Smooth muscle cell (in vitro differentiated cells): ENCODE results near the gene FAM174C. TPM values are rescaled to one million over a fixed set of nuclear protein-coding genes. Genes with fewer than 3 reads are reported as not detected.

Experiments used
- DNase-seq: peaks from one replicate; lab custom pipeline; 2025; ENCODE audit not compliant: unreplicated experiment; lab: John Stamatoyannopoulos, UW
- H2AFZ ChIP-seq: fragments of 200-600 bp; sonication (generic); 2 replicates; pipeline ENCODE4 v1.6.0; 2016; ENCODE audit warnings: antibody characterized with exemption, low read depth, mild to moderate bottlenecking
- H3F3A ChIP-seq: fragments of 200-600 bp; sonication (generic); 2 replicates; pipeline ENCODE4 v1.6.0; 2017; ENCODE audit warnings: antibody characterized with exemption, low read depth
- H3K27ac ChIP-seq: fragments of 200-600 bp; sonication (generic); 2 replicates; pipeline ENCODE4 v1.5.1; 2016; ENCODE audit warnings: low read depth, mild to moderate bottlenecking
- H3K27me3 ChIP-seq: fragments of 200-600 bp; sonication (generic); 2 replicates; pipeline ENCODE4 v1.6.1; 2016; ENCODE audit warnings: low read depth, mild to moderate bottlenecking
- H3K36me3 ChIP-seq: fragments of 200-600 bp; sonication (generic); 2 replicates; pipeline ENCODE4 v1.5.1; 2016; ENCODE audit warnings: low read depth
- H3K4me1 ChIP-seq: fragments of 200-600 bp; sonication (generic); 2 replicates; pipeline ENCODE4 v1.5.1; 2016; ENCODE audit warnings: low read depth
- H3K4me2 ChIP-seq: fragments of 200-600 bp; sonication (generic); 2 replicates; pipeline ENCODE4 v1.6.0; 2016; ENCODE audit warnings: mild to moderate bottlenecking
- H3K4me3 ChIP-seq: fragments of 200-600 bp; sonication (generic); 2 replicates; pipeline ENCODE4 v1.5.1; 2016; ENCODE audit warnings: mild to moderate bottlenecking
- H3K79me2 ChIP-seq: fragments of 200-600 bp; sonication (generic); 2 replicates; pipeline ENCODE4 v1.6.0; 2016; ENCODE audit warnings: low read depth, mild to moderate bottlenecking
- H3K9ac ChIP-seq: fragments of 200-600 bp; sonication (generic); 2 replicates; pipeline ENCODE4 v1.6.0; 2016; ENCODE audit warnings: low read depth
- H3K9me3 ChIP-seq: fragments of 200-600 bp; sonication (generic); replicated peaks from 2 replicates; pipeline ENCODE4 v1.5.1; 2016; ENCODE audit warnings: low read depth
- H4K20me1 ChIP-seq: fragments of 200-600 bp; sonication (generic); 2 replicates; pipeline ENCODE4 v1.6.0; 2016; ENCODE audit warnings: low read depth
- WGBS: methylation state at CpG from one replicate; pipeline ENCODE4 v1.1.7; 2016; ENCODE audit warnings: low lambda C conversion rate; 5-methylcytosine and 5-hydroxymethylcytosine counted together
- polyA plus RNA-seq: library from polyadenylated mRNA; unstranded; fragments of >200 nt; fragmentation: Nextera tagmentation; extraction: Ambion mirVana; gene quantifications from 2 replicates; pipeline ENCODE4 v1.2.1, GENCODE V29; 2016
- total RNA-seq: library from RNA; depleted of rRNA; stranded (reverse); fragments of >200 nt; gene quantifications from 2 replicates; pipeline ENCODE4 v1.2.3, GENCODE V29; 2014
- TF ChIP-seq, protein P1 (sequence below): fragments of 200-600 bp; sonication (generic); IDR thresholded peaks from 2 replicates; pipeline ENCODE4 v1.5.1; 2017; ENCODE audit warnings: borderline replicate concordance, mild to moderate bottlenecking, antibody characterized with exemption; ENCODE audit not compliant: insufficient read depth, poor library complexity, severe bottlenecking

The FAM174C gene
- total and polyA plus RNA-seq, 2 experiments from 2014 or later, result 41.5 to 75.6 TPM

DNA sequence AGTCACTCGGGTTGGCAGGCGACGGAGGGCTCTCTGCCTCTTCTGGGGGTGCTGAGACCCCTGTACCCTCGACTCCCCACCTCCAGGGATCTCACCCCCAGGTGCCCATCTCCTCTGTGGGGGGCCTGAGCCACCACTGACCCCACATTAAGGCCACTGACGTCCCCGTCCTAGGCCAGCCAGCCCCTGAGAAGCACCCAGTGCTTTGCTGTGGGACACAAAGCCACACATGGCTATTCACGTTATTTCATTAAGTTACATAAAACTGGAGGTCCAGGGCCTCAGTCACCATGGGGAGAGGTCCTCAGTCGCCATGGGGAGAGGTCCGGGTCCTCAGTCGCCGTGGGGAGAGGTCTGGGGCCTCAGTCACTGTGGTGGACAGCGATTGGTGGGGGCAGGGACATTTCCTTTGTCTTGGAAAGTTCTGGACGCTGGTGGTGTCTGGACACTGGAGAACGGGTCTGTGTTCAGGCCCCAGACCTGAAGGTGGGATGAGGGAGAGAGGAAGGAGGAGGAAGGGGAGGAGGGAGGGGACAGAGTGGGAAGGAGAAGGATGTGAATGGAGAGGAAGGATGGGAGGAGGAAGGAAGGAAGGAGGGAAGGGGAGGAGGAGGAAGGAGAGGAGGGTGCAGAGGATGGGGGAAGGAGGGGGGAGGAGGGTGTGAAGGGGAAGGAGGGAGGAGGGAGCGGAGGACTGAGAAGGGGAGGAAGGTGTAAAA lies 6.4 kb downstream of the FAM174C start:
- TF ChIP-seq, protein P1, sequence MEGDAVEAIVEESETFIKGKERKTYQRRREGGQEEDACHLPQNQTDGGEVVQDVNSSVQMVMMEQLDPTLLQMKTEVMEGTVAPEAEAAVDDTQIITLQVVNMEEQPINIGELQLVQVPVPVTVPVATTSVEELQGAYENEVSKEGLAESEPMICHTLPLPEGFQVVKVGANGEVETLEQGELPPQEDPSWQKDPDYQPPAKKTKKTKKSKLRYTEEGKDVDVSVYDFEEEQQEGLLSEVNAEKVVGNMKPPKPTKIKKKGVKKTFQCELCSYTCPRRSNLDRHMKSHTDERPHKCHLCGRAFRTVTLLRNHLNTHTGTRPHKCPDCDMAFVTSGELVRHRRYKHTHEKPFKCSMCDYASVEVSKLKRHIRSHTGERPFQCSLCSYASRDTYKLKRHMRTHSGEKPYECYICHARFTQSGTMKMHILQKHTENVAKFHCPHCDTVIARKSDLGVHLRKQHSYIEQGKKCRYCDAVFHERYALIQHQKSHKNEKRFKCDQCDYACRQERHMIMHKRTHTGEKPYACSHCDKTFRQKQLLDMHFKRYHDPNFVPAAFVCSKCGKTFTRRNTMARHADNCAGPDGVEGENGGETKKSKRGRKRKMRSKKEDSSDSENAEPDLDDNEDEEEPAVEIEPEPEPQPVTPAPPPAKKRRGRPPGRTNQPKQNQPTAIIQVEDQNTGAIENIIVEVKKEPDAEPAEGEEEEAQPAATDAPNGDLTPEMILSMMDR, result no peak
- 86% methylated on average over 14 of the region's 15 CpGs for WGBS

DNA sequence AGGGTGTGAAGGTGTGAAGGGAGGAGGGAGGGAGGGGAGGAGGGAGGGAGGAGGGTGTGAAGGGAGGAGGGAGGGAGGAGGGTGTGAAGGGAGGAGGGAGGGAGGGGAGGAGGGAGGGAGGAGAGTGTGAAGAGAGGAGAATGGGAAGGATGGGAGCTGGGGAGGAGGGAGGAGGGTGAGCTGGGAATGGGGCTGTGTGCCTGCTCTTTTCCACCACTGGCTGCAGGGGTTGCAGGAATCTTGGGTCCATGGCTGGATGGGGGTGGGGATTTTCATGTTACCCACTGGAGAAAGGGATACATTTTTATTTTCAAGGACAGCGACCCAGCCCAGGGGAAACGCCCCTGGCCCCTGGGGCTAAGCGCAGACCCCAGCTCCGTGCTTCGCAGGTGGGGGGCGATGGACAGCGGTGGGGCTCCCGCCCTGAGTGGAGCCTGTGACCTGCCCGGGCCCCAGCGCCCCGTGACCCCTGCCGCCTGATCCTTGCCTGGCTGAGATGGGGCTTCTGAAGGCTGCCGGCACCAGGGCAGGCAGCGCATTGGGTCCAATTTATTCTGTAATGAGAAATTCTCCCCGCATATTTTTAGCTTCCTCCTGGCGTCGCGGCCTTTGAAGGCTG lies 7.4 kb downstream of the FAM174C start:
- Histone ChIP-seq H3K79me2 (peaks cover under 1% of the 10 kb centered on the region), H3K4me3 (no peak overlapping the region), H3K36me3 (no peaks in the 10 kb centered on the region), H3K27me3 (no peaks in the 10 kb centered on the region), H3K9me3 (no peaks in the 10 kb centered on the region), H3K27ac (no peak overlapping the region), H3K4me1 (peaks cover 10% of the 10 kb centered on the region), H4K20me1 (peaks cover 8% of the 10 kb centered on the region), H3F3A (no peaks in the 10 kb centered on the region), H3K4me2 (no peak overlapping the region), H2AFZ (no peak overlapping the region), H3K9ac (no peak overlapping the region)
- TF ChIP-seq, protein P1, result no peak
- WGBS, result 89% methylated on average over 18 of the region's 18 CpGs
- DNase-seq, result no peak

More for the DNA sequence above, 6.4 kb downstream of the FAM174C start:
- no peak overlapping the region for H3K4me2 ChIP-seq
- H3K4me1 ChIP-seq, result peaks cover 2% of the 10 kb centered on the region
- no peaks in the 10 kb centered on the region for H3K27me3 ChIP-seq
- H3K79me2 ChIP-seq, result peaks cover 8% of the 10 kb centered on the region
- H3K9me3 ChIP-seq, result no peaks in the 10 kb centered on the region
- no peak overlapping the region for H3K9ac ChIP-seq
- no peak overlapping the region for H2AFZ ChIP-seq
- peaks cover 8% of the 10 kb centered on the region for H4K20me1 ChIP-seq
- DNase-seq, result no peak
- no peak overlapping the region for H3K27ac ChIP-seq
- H3K36me3 ChIP-seq, result no peaks in the 10 kb centered on the region
- no peaks in the 10 kb centered on the region for H3F3A ChIP-seq
- no peak overlapping the region for H3K4me3 ChIP-seq

DNA sequence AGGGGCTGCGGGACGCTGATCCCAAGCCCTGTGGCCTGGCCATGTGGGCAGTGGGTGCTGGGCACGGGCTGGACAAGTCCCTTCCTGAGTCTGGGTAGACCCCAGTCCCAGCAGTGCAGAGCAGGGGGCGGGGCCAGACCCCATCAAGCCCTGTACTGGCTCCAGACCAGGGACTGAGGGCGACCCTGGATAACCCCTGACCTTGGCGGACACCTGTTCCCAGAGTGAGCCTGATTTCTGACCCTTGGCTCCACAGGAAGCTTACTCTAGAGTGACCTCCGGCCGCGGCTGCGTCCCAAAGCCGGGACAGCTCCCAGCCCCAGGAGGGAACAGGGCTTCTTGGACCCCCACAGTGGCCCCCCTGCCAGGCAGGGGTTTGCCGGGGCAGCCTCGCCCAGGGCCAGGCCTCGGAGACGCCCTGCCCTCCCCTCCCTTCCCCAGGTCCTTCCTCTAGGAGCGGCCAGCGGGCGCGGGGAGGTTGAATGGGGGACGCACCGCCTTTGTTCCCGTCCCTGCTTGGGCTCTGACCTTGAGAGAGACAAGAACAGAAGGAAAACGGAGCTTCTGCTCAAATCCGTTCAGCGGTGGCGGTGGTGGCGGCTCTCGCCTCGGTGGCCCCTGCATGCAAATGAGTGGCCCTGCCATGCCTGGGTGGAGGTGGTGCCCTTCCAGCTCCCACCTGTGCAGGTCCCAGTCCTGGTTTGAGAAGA lies 8.0 kb downstream of the FAM174C start:
- Histone ChIP-seq H3K9me3 (no peaks in the 10 kb centered on the region), H3K79me2 (no peaks in the 10 kb centered on the region), H3K4me1 (peaks cover 10% of the 10 kb centered on the region), H2AFZ (no peak overlapping the region), H3K9ac (no peak overlapping the region), H3F3A (no peaks in the 10 kb centered on the region), H3K36me3 (no peaks in the 10 kb centered on the region), H3K4me2 (no peak overlapping the region), H4K20me1 (peaks cover 8% of the 10 kb centered on the region), H3K27ac (no peak overlapping the region), H3K4me3 (no peak overlapping the region), H3K27me3 (no peaks in the 10 kb centered on the region)
- DNase-seq, result no peak
- TF ChIP-seq, protein P1, result no peak
- WGBS, result 89% methylated on average over 26 of the region's 29 CpGs
